Amniotic epithelial cell (primary cell): Measurements from ENCODE around the gene WDR4.
"Not testable (repeated sequence)": the region's sequence is repeated elsewhere in the genome, so short reads cannot be mapped to it uniquely, and the experiment has no call there.

ENCODE experiments used
- DNase-seq: peaks from one replicate; pipeline ENCODE4 v3.0.0-alpha.2; 2010; ENCODE audit warnings: low read depth

WDR4 gene

DNA sequence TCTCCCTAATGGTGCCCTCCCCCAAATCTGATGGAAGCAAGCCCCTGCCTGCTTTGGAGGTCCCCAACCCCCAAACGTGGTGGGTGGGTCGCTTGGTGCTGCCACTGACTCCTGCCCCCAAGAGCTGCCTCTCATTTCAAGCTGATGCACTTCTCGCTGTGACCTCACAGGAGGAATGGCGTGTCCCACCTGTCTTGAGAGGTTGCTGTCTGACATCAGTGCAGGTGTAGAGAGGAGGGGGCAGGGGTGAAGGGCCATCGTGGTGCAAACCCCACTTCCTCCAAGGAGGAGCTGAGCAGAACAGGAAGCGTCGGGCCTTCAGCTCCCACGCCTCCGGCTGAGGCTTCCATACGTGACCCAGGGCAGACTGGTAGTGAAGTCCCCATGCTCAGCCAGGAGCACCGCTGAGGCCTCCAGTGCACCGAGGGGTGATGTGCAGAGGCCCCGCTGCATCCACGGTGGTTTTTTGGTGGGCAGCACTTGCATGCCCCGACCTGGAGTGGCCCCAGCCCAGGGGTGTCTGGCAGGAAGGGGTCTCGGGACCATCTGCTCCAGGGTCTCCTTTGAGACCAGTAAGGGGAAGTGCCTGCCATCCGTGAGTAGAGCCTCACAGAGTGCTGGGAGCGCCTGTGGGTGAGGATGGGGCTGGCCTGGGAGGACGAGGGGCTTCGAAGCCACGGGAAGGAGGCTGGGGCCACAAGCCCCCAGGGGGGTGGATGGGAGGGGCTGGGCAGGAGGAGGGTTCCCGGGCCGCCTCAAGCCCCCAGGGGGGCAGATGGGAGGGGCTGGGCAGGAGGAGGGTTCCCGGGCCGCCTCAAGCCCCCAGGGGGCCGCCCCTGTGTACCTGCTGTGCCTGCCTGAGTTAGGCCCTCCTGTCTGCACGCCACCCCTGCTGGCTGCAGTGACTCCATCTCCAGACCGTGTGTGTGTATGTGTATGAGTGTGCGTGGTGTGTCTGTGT, 39.8 kb downstream of the WDR4 start:
- DNase-seq: no peak

DNA sequence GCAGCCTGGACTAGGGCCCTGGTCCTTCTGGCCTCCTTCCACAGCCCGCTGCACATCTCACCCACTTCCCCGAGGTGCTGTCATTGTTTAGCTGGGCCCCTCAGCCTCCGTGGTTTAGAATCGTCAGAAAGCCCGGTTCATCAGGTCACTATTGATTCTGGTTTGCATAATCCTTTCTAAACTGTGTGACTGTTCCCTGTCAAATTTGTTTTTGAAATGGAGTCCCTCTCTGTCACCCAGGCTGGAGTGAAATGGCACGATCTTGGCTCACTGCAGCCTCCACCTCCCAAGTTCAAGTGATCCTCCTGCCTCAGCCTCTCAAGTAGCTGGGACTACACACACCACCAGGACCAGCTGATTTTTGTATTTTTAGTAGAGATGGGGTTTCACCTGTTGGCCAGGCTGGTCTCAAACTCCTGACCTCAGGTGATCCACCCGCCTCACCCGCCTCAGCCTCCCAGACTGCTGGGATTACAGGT, 41.1 kb downstream of the WDR4 start:
- DNase-seq: not testable (repeated sequence)

- DNase-seq: no peak
Observed at GRCh38 chr21:42837421-42838211, 41.7 kb downstream of the WDR4 start.

- DNase-seq: no peak
Observed at GRCh38 chr21:42836767-42837301, 42.5 kb downstream of the WDR4 start.

GRCh38 chr21:42836402-42836666, 43.0 kb downstream of the WDR4 start:
- no peak for DNase-seq

DNA sequence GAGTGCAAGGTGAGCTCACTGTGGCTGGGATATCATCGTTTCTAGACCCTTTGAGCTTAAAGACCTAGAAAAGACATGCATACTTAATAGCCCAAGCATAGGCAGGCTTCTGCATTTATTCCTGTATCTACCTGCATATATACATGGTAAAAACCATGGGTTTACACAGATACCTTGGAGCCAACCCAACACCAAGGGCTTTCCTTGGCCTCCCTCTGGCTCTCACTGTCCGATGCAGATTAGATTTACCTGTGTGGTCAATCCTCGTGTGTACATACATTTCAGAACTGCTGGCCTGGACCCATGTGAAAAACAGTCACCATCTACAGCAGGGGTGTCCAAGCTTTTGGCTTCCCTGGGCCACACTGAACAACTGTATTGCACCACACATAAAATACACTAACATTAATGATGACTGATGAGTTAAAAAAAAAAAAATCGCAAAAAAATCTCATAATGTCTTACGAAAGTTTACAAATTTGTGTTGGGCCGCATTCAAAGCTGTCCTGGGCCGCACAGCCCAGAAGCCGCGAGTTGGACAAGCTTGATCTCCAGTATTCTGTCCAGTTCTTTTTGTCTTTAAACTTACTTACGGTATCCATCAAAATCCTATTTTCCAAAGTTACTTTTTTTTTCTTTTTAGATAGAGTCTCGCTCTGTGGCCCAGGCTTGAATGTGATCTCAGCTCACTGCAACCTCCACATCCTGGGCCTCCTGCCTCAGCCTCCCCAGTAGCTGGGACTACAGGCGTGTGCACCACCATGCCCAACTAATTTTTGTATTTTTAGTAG, 43.5 kb downstream of the WDR4 start:
- no peak for DNase-seq

DNA sequence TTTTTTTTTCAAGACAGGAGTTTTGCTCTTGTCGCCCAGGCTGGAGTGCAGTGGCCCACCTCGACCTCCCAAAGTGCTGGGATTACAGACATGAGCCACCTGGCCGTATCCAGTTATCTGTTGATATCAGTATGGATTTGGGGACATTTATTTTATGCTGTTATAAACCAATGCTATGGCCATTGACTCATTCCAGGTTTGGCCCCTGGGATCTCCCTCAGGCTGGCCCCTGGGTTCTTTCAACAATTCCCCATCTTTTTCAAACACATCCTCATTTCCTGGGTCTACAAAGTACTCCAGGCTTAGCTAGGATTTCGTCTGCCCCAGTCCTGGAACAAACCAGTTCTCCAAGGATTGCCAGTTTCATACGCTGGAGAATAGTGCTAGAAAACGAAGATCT, 44.1 kb downstream of the WDR4 start:
- no peak for DNase-seq

DNA sequence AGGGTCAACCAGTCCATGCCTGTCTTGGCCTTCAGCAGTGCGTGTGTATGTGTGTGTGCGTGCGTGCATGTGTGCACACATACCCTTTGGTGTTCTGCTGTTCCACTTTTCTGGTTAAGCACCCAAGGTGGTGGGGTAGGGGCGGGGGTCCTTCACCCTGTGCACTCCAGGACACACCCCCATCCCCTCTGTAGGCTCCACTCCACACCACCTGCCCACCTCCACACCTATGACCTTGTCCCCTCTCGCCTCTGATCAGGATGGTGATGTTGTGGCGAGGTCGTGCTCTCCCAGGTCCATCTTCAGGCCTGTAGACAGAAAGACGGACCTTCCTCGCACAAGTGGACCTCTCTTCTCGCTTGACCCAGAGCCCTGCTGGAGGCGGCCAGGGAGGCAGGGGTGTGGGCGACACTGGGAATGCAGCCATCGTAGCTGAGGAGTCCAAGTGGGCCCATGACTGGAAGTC, 44.6 kb downstream of the WDR4 start:
- DNase-seq: no peak

DNA sequence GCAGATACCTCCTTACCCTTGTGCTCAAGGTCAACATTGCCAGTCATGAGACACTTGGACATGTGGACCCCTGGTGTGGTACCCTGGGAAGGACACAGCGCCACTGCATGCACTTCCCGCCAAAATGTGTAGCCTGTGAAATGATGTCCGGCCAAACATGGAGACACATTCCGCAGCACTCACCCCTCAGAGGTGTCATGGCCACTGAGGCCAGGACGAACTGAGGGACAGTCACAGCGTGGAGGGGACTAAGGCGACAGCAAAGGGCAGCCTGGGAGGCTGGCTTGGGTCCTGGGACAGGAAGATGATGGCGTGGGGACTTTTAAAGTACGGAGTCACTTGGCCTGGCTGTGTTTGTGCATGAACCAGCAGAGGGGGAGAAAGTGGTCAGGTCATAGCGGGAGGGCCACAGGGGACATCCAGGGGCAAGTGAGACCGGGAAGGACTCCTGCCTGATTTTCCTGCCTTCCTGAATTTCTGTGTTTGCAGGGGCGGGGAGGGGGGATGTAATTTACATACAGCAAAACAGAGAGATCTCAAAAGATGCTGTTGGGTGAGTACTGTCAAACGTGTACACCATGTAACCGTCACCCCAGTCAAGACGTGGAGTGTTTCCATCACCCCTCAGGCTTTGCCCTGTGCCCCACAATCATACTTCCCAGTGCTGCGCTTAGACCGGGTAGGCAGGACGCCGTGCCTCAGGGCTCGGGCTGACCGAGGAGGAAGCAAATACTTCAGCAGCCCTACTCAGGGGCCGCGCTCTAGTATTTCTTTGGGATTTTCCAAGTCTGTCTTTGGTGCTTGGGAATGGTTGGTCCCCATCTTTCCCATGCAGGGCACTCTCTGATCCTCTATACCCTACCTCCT, 45.2 kb downstream of the WDR4 start:
- no peak for DNase-seq

- no peak for DNase-seq
Observed at GRCh38 chr21:42833439-42833815, 45.9 kb downstream of the WDR4 start.

- not testable (repeated sequence) for DNase-seq
Observed at GRCh38 chr21:42832321-42832630, 47.1 kb downstream of the WDR4 start.

DNA sequence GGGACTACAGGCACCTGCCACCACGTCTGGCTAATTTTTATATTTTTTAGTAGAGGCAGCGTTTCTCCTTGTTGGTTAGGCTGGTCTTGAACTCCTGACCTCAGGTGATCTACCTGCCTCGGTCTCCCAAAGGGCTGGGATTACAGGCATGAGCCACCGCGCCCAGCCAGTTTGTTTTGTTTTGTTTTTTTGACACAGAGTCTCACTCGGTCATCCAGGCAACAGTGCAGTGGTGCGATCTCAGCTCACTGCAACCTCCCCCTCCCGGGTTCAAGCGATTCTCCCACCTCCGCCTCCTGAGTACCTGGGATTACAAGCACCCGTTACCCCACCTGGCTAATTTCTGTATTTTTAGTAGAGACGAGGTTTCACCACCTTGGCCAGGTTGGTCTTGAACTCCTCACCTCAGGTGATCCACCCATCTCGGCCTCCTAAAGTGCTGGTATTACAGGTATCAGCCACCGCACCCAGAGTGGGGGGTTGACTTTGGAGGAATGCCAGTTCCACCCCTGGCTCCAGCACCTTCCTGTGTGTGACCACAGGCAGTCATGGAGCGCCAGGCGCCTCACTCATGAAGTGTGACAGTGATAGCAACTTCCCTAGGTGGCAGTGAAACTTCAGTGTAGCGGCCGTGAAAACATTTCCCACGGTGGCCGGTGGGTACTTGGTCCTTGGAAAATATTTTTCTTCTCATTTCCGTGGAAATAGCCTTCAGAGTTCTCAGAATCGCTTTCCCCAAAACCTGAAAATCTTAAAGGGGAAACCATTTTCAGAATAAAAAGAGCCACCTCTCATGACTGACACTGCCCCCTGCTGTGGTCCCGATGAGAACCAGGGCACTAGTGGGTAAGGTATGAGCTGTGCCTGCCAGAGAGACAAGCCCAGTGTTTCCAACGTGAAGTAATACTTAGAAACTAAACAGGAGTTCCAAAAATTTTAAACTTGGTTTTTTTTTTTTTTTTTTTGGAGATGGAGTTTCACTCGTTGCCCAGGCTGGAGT, 48.6 kb downstream of the WDR4 start:
- DNase-seq: no peak

DNA sequence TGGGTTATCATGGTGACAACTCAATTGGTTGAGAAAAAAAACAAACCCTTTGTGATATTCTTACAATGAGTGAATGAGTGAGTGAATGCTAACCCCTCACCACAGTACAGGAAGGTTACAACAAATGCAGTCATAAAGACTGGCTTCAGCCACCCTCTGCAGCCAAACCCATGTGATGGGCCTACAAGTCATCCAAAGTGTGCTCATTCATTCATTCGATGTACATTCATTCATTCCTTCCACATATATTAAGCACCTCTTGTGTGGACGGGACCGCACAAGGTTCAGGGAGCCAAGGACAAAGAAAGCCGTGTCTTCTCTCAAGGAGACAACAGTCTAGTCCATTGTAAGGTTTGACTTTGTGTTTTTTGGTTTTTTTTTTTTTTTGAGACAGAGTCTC, 49.4 kb downstream of the WDR4 start:
- no peak for DNase-seq

DNA sequence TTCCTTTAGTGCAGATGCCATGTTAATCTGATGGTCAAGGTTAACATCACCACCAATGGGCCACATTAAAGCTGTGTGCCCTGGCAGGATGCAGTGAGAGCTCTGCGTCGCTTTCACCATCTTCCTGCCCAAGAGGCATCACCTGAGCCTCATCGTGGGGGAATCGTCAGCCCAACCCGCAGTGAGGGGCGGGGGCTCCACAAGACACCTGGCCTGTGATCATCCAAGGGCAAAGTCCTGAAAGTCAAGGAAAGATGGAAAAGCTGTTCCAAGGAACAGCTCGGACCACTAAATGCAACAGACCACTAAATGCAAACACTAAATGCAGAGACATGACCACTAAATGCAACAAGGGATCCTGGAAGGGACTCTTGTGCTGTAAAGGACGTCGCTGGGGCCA, 49.9 kb downstream of the WDR4 start:
- DNase-seq: no peak

- no peak for DNase-seq
Observed at GRCh38 chr21:42827588-42827987, 51.8 kb downstream of the WDR4 start.

GRCh38 chr21:42820616-42821465, 58.5 kb downstream of the WDR4 start:
- no peak for DNase-seq

GRCh38 chr21:42819861-42820615, 59.3 kb downstream of the WDR4 start:
- DNase-seq: no peak

- DNase-seq: peak; percentile 38
Observed at GRCh38 chr21:42818328-42818749, 61.0 kb downstream of the WDR4 start.
